ENCODE measurements around the gene GMEB2.

The GMEB2 gene

DNA sequence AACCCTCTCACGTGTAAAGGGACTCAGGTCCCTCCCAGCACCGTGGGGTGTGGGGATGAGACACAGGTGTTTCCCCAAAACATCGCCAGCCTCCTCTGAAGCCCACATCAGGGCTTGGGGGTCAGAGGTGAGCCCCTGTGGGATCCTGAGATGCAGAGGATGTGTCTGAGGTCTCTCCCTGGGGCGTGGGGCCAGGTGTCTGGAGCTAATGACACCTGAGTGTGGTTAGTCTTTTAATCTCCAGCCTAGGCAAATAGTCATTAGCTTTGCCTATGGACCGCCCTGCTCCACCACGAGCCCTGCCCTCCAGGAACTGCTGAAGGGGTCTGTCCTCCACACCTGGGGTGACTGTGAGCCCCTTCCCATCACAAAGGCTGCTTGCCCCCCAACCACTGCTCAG, 81.1 kb downstream of the GMEB2 start:
- Histone ChIP-seq H3K27ac (ENCODE audit: low read length) (no peak overlapping the region), H3K4me2 (ENCODE audit: low read depth, low read length) (no peak overlapping the region), H3K36me3 (replicated peaks; ENCODE audit: insufficient read depth, low read length) (no peaks in the 10 kb centered on the region), H3K79me2 (ENCODE audit: low read length) (no peaks in the 10 kb centered on the region), H2AFZ (ENCODE audit: low read length) (no peak overlapping the region), H3K9ac (ENCODE audit: low read length) (no peak overlapping the region), H3K9me3 (replicated peaks; ENCODE audit: insufficient read depth, low read length) (no peaks in the 10 kb centered on the region), H3K27me3 (replicated peaks; ENCODE audit: insufficient read depth, low read length) (peaks cover 96% of the 10 kb centered on the region), H3F3A (ENCODE audit: insufficient read depth, low read length) (no peaks in the 10 kb centered on the region), H3K4me3 (ENCODE audit: low read length) (no peak overlapping the region), H3K9me2 (replicated peaks; ENCODE audit: insufficient read depth, low read length) (no peaks in the 10 kb centered on the region), H4K20me1 (ENCODE audit: insufficient read depth, low read length) (no peaks in the 10 kb centered on the region; the same call in 1 of the 2 replicates), H3K4me1 (ENCODE audit: low read length) (no peaks in the 10 kb centered on the region)
- TF ChIP-seq EZH2phosphoT487 (IDR thresholded peaks at IDR 0.05; ENCODE audit: low read length) (no peak), EZH2 (optimal IDR thresholded peaks at IDR 0.05; ENCODE audit: low read depth, low read length) (no peak), CTCF (IDR thresholded peaks at IDR 0.05; ENCODE audit: low read length) (no peak)
- no peak for DNase-seq

GRCh38 chr20:63544958-63545516, 81.9 kb downstream of the GMEB2 start:
- Histone ChIP-seq H3K4me2 (ENCODE audit: low read depth, low read length) (no peak overlapping the region), H3F3A (ENCODE audit: insufficient read depth, low read length) (no peaks in the 10 kb centered on the region), H3K4me1 (ENCODE audit: low read length) (no peaks in the 10 kb centered on the region), H3K9me3 (replicated peaks; ENCODE audit: insufficient read depth, low read length) (no peaks in the 10 kb centered on the region), H3K9ac (ENCODE audit: low read length) (no peak overlapping the region), H3K27me3 (replicated peaks; ENCODE audit: insufficient read depth, low read length) (peaks cover 96% of the 10 kb centered on the region), H4K20me1 (ENCODE audit: insufficient read depth, low read length) (no peaks in the 10 kb centered on the region; the same call in 1 of the 2 replicates), H3K36me3 (replicated peaks; ENCODE audit: insufficient read depth, low read length) (no peaks in the 10 kb centered on the region), H3K27ac (ENCODE audit: low read length) (no peak overlapping the region), H2AFZ (ENCODE audit: low read length) (no peak overlapping the region), H3K9me2 (replicated peaks; ENCODE audit: insufficient read depth, low read length) (no peaks in the 10 kb centered on the region), H3K4me3 (ENCODE audit: low read length) (no peak overlapping the region), H3K79me2 (ENCODE audit: low read length) (no peaks in the 10 kb centered on the region)
- DNase-seq: no peak
- TF ChIP-seq CTCF (IDR thresholded peaks at IDR 0.05; ENCODE audit: low read length) (no peak), EZH2 (optimal IDR thresholded peaks at IDR 0.05; ENCODE audit: low read depth, low read length) (no peak), EZH2phosphoT487 (IDR thresholded peaks at IDR 0.05; ENCODE audit: low read length) (no peak)

- Histone ChIP-seq H2AFZ (ENCODE audit: low read length) (no peak overlapping the region), H3K79me2 (ENCODE audit: low read length) (no peaks in the 10 kb centered on the region), H3K4me2 (ENCODE audit: low read depth, low read length) (no peak overlapping the region), H3K36me3 (replicated peaks; ENCODE audit: insufficient read depth, low read length) (no peaks in the 10 kb centered on the region), H4K20me1 (ENCODE audit: insufficient read depth, low read length) (no peaks in the 10 kb centered on the region; the same call in 1 of the 2 replicates), H3K4me1 (ENCODE audit: low read length) (no peaks in the 10 kb centered on the region), H3K4me3 (ENCODE audit: low read length) (no peak overlapping the region), H3K9me2 (replicated peaks; ENCODE audit: insufficient read depth, low read length) (no peaks in the 10 kb centered on the region), H3K27me3 (replicated peaks; ENCODE audit: insufficient read depth, low read length) (peaks cover 96% of the 10 kb centered on the region), H3K9ac (ENCODE audit: low read length) (no peak overlapping the region), H3K9me3 (replicated peaks; ENCODE audit: insufficient read depth, low read length) (no peaks in the 10 kb centered on the region), H3F3A (ENCODE audit: insufficient read depth, low read length) (no peaks in the 10 kb centered on the region), H3K27ac (ENCODE audit: low read length) (no peak overlapping the region)
- no peak for DNase-seq
- TF ChIP-seq EZH2 (optimal IDR thresholded peaks at IDR 0.05; ENCODE audit: low read depth, low read length): no peak
- TF ChIP-seq EZH2phosphoT487 (IDR thresholded peaks at IDR 0.05; ENCODE audit: low read length): no peak
- no peak for TF ChIP-seq CTCF (IDR thresholded peaks at IDR 0.05; ENCODE audit: low read length)
These were observed 82.5 kb downstream of the GMEB2 start for GRCh38 chr20:63544241-63544957.
